ENCODE results near the gene YARS1.

The YARS1 gene

DNA sequence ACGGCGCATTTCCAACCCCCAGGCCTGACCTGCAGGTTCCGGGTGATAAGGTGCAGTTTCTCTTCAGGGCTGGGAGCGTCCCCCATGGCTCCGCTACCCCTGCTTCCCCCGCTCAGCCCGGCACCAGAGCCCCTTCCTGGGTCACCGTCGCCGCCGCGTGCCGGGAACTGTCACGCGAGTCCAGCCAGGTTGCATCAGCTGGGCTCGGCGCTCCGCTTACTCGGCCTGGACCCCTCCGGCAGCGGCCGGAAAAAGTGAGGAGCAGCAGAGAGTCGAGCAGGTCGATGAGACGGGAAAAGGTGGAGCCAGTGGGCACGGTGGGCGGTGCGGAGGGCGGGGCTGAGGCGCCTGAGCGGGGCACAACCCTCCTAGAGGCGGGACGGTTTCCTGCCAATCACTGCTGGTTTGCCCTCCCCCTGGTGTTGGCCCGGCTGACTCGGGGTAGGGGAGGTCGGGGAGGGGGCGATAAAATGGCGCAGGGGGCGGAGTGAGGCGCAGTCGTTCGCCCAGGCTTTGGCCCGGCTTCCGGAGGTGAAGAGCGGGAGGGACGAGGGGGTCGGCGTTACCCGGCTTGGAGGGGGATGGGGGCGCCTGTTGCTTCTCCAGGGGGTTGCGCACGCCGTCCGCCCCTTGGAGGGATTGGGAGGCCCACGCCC lies at the start of gene YARS1, which contains the start of gene S100PBP:
Gene YARS1 (minus strand): TSS at position 200 of the 656 bp plus-strand sequence. CDS start 114 bp downstream, at position 86.
Gene S100PBP (plus strand): TSS at position 495 of the 656 bp plus-strand sequence. CDS start 8,447 bp downstream, outside the sequence.
- ATAC-seq (peak; percentile 94), DNase-seq (ENCODE audit: low spot score in 2 of 2) (peak; percentile 97 to 100)
- Mint-ChIP-seq H3K27ac (peak within 1 kb of the TSS; percentile 99), H3K36me3 (peaks cover 51% of the 10 kb centered on the region), H3K4me1 (peaks cover 42% of the 10 kb centered on the region), H3K4me3 (peak within 1 kb of the TSS; percentile 90), H3K9me3 (no peaks in the 10 kb centered on the region)

DNA sequence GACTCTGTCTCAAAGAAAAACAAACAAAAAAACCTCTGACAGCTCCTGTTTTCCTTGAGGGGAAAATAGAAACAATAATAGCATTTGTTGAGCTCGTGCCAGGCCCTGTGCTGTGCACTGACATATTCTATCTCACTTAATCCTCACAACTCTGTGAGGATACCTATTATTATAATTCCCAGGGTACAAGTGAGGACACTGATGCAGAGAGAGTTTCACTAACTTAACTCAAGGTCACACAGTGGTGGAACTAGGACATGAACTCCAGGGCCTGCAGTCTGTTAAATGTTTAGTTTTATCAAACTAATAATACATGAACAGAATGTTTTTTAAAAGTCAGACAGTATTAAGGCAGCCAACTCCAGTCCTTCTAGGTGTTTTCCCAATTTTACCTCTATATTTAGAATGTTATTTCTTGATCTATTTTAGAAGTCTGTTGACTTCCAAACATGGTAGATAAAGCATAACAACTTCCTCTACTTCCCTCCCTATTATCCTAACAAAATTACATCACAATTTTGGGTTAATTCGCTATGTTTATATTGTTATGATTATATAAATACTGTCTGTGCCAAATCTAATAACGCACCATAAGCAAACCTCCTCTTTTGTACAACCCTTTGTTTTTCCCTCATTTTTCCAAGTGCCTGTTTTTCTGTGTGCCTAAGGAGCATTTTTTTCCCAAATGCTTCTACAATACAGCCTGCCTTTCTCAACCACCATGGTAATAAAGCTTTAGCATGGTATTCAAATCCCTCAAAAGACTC lies 48.7 kb upstream of the YARS1 start:
- Mint-ChIP-seq H3K4me3 (no peak overlapping the region), H3K36me3 (peaks cover 13% of the 10 kb centered on the region), H3K4me1 (peaks cover 13% of the 10 kb centered on the region), H3K27ac (no peak overlapping the region), H3K9me3 (no peaks in the 10 kb centered on the region)
- ATAC-seq (no peak), DNase-seq (ENCODE audit: low spot score in 2 of 2) (no peak)

DNA sequence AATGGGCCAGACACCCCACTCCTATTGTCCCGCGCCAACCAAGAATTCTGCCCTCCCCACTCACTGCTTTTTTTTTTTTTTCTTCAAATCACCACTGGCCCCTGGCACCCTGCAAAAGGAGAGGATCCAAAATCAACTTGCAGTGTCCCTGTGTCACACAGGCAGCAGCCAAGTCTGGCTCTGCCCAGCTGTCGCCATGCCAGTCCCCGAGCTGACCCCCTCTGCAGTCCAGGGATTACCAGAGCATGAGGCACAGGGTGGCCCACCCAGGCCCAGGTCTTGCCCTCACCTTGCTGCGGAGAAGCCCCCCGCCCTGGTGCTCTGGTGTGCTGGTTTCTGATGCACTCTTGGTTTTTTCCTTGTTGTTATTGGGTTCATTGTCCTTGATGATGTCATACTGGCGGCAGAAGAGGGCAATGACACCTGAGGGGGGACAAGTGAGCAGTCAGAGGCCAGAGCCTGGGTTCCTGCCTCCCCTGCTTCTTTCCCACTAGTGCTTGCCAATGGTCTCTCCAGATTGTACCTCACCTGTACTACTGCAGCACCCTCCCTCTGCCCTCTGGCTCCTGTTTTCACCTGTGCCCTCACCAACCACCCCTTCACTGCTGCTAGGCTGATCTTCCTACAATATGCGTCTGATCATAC lies 47.3 kb upstream of the YARS1 start:
- Mint-ChIP-seq H3K4me3 (no peak overlapping the region), H3K36me3 (peaks cover 20% of the 10 kb centered on the region), H3K4me1 (peaks cover 4% of the 10 kb centered on the region), H3K9me3 (no peaks in the 10 kb centered on the region), H3K27ac (peak overlapping the region; percentile 81)
- DNase-seq (ENCODE audit: low spot score in 2 of 2) (no peak), ATAC-seq (no peak)

DNA sequence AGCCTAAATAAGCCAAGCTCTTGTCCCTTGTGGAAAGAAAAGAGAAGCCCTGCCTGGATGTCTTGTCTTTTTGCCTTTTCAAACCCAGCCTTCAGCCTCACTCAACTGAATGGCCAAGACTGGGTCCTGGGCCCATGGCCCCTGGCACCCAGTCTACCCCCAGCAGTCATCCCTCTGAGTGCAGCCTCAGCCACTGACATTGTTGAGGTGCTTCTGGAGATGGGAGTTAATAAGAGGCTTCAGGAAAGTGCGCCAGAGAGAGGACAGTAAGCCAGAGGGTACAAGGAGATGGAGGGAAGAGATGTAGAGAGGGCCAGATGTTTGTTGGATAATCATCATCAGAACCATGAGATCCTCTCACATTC lies 46.7 kb upstream of the YARS1 start:
- Mint-ChIP-seq H3K4me1 (no peaks in the 10 kb centered on the region), H3K9me3 (no peaks in the 10 kb centered on the region), H3K36me3 (peaks cover 20% of the 10 kb centered on the region), H3K27ac (peak overlapping the region; percentile 81), H3K4me3 (no peak overlapping the region)
- DNase-seq (ENCODE audit: low spot score in 2 of 2) = no peak
- no peak for ATAC-seq

DNA sequence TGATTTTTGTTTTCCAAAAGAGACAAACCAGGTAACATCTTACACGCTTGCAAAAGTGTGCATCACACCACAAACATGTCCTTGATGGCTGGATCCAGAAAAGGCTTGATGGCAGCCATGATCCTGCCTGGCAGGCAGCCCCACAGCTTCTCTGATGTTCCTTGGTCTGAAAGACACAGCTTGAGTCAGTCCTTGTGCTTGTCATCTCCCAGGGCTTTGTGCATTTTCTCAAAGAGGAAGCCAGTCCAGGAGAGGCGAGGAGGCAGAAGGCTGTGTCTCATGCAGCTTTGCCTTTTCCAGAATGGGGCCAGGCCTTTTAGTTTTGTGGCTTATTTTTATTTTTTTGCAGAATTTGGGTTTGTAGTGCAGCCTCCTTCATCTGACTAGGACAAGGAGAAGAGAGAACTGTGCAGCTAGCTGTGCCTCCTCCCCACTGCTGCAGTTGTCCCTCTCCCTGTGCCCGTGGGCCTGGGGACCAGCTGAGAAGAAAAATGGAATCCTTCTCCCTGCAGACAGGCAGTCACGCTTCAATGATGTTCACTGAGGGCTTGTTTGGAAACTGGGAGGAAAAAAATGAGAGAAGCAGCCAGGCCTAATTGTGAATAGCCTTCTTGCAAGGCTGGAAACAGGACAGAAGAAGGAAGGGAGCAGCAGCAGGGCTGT lies 46.2 kb upstream of the YARS1 start:
- ATAC-seq = no peak
- Mint-ChIP-seq H3K4me1 (no peaks in the 10 kb centered on the region), H3K9me3 (no peaks in the 10 kb centered on the region), H3K36me3 (peaks cover 20% of the 10 kb centered on the region), H3K4me3 (no peak overlapping the region), H3K27ac (peak overlapping the region; percentile 81)
- no peak for DNase-seq (ENCODE audit: low spot score in 2 of 2)

DNA sequence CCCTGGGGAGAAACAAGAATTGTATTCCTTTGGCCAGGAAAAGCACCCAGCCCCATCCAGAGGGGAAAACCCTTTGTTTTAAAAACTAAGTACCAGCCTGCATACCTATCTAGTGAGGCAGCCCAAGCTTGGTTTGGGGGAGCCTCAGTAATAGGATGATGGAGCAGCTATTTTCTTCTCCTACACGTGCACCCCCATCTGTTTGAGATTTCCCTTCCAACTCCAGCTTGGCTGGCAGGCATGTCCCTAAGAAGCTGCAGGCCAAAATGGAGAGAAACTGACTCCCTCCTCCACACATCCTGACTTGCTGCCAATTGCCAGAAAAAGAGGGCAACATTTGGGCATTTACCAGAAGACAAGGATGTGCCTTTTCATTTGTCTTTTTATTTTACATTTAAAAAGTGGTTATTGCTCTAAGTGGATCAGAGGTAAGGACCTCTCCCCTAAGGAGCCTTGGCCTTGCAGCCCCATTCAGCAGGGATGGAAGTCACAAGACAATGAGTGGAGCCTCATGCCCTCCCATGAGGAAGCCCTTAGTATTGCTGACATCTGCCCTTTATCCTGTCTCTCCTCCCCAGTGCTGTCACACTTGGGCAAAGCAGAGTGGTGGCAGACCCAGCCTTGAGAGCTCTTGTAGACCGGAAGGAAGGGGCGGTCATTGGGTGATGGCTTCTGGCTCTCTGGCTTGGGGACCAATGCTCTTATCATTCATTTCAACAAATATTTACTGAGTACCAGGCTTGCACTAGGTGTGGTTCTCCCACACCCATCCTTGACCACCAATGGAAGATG lies 44.9 kb upstream of the YARS1 start:
- Mint-ChIP-seq H3K4me1 (no peaks in the 10 kb centered on the region), H3K36me3 (peaks cover 31% of the 10 kb centered on the region), H3K9me3 (no peaks in the 10 kb centered on the region), H3K4me3 (no peak overlapping the region), H3K27ac (no peak overlapping the region)
- DNase-seq (ENCODE audit: low spot score in 2 of 2) (no peak), ATAC-seq (no peak)

DNA sequence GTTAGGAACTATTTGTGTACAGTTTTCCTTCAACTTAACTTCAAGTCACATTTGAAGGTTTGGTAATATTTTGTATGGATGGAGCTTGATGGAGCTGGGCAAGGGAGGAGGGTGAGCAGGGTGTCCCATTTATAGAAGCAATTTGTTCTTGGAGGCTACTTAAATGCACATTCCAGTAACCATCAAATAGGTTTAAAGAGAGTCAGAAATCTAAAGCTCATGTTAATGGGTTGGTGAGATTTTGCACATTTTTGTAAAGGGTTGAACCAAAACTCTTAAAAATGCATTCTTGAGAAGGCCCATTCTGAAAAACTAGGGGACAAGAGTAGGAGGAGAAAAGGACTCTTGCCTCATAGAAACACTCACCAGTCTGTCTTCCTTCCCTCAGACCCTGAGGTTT lies 43.4 kb upstream of the YARS1 start:
- Mint-ChIP-seq H3K27ac (no peak overlapping the region), H3K9me3 (no peaks in the 10 kb centered on the region), H3K36me3 (peaks cover 47% of the 10 kb centered on the region), H3K4me1 (no peaks in the 10 kb centered on the region), H3K4me3 (no peak overlapping the region)
- DNase-seq (ENCODE audit: low spot score in 2 of 2) = no peak
- ATAC-seq = no peak

DNA sequence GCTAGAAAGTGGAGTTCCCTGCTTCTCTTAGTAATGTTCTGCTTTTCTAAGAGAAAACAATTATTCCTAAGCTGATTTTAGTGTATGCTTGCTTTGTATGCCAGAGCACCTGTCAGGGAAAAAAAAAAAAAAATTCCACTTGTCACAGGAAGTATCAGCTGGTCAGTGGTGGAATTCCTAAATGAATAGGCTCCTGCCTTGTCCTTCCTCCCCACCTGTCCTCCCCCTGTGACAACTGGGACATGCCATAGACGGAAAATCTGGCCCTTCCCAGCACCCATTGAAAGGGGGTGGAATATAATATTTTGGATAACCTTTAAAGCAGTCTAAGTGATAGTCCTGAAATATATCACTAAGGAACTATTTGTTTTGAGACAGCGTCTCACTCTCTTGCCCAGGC lies 42.8 kb upstream of the YARS1 start:
- H3K4me1 Mint-ChIP-seq = no peaks in the 10 kb centered on the region
- no peak for DNase-seq (ENCODE audit: low spot score in 2 of 2)
- H3K9me3 Mint-ChIP-seq = no peaks in the 10 kb centered on the region
- no peak overlapping the region for H3K27ac Mint-ChIP-seq
- no peak for ATAC-seq
- H3K36me3 Mint-ChIP-seq = peaks cover 53% of the 10 kb centered on the region
- no peak overlapping the region for H3K4me3 Mint-ChIP-seq

DNA sequence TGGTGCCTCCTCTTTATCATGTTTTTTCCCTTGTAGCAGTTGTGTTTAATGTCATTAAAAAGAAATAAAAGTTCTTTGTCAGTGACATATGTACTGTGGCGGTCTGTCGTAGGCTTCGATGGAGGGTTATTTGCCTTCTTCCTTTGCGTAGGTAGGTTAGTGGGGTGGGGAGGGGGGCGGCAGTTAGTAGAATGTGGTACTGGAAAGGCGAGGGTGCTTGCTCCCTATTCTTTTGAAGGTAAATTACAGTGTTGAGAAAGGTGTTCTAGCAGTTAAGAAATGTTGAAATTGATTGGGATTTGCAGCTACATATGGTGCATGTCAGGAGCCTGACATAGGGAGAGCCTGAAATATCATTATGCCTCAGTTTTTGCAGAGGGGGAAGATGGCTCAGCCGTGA lies 41.6 kb upstream of the YARS1 start:
- Mint-ChIP-seq H3K4me3 (no peak overlapping the region), H3K27ac (no peak overlapping the region), H3K9me3 (no peaks in the 10 kb centered on the region), H3K36me3 (peaks cover 64% of the 10 kb centered on the region), H3K4me1 (no peaks in the 10 kb centered on the region)
- DNase-seq (ENCODE audit: low spot score in 2 of 2) (no peak), ATAC-seq (no peak)

DNA sequence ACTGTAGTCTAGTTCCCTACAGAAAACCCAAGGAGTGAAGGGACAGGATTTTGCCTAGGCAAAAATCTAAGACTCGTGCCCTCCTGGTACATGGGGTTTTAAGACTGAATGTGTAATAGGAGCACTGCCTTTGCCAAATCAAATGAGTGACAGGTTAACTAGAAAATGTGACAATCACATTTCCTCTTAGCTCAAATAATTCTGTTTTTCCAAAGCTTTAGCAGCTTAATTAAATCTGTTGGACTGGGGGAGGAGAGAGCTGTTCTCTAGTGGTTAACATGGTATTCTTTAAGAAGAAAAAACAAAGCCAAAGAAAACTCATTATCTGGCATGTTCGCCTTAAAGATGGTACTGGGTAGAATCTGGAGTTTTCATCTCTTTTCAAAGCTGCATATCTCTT lies 41.0 kb upstream of the YARS1 start:
- Mint-ChIP-seq H3K9me3 (no peaks in the 10 kb centered on the region), H3K4me1 (no peaks in the 10 kb centered on the region), H3K27ac (no peak overlapping the region), H3K4me3 (no peak overlapping the region), H3K36me3 (peaks cover 71% of the 10 kb centered on the region)
- DNase-seq (ENCODE audit: low spot score in 2 of 2) = no peak
- ATAC-seq = no peak

DNA sequence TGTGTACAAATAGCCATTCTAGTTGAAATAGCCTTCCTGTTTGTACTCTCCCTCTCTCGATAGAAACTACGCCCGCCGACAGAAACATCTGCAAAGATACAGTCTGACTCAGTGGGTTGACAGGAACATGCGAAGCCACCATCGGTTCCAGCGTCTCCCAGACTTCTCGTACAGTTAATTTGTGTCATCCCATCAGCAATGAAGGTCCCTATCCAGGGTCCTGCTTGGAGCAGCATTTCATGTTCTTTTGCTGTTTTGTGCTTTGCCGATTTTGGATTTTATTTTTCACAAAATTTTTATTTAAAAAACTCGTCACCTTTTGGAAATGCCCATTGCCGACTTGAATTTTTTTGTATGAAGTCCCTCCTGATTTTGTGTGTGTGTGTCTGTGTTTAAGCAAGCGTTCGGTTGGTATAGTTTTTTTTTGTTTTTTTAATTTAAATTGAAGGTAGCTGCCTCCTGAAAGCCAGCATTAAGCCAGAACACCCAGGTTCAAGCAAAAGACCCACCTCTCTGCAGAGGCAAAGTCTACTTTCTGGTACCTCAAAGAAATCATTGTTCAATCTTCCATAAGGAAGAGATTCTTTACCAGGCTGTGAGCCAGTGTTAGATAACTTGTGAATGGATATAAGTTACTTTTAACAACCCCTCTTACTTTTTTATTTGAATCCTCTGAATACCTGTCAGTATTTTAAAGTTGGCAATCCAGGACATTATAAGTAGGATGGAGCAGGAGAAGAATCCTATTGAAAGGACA lies 38.9 kb upstream of the YARS1 start:
- Mint-ChIP-seq H3K4me3 (no peak overlapping the region), H3K27ac (no peak overlapping the region), H3K9me3 (no peaks in the 10 kb centered on the region), H3K4me1 (no peaks in the 10 kb centered on the region), H3K36me3 (peaks cover 65% of the 10 kb centered on the region)
- DNase-seq (ENCODE audit: low spot score in 2 of 2) (no peak), ATAC-seq (no peak)

DNA sequence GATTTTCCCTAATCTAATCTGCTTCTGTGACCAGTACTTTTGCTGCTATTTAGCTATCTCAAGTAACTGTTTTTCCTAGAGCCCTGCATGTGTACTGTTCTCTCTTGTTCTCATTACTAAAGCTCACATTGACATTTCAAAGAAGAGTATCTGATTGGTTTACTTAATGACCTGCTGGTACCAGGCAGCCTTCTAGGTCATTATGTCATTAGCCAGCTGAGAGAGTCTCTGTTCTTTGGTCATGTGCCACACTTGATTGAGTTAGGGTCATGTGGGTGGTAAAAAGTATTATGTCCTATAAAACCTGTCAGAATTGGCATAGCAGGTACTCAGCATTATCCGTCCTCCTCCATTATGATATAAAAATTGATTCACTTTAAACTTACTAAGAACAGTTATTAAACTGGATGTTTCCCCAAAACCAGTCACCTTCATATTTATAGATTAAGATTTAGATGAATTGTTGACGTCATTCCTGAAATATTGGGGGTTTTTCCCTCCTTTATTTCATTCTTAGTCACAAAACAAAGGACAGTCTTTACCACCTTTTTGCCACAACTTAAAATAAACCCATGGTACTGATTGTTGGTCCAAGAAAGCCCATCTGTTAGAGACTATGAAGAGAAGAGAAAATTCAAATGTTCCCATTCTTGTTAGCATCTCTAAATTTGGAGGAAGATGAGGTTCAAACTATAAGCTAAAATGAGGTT lies 31.4 kb upstream of the YARS1 start:
- Mint-ChIP-seq H3K4me1 (peaks cover 8% of the 10 kb centered on the region), H3K9me3 (no peaks in the 10 kb centered on the region), H3K27ac (no peak overlapping the region), H3K36me3 (peaks cover 39% of the 10 kb centered on the region), H3K4me3 (no peak overlapping the region)
- ATAC-seq (no peak), DNase-seq (ENCODE audit: low spot score in 2 of 2) (no peak)

DNA sequence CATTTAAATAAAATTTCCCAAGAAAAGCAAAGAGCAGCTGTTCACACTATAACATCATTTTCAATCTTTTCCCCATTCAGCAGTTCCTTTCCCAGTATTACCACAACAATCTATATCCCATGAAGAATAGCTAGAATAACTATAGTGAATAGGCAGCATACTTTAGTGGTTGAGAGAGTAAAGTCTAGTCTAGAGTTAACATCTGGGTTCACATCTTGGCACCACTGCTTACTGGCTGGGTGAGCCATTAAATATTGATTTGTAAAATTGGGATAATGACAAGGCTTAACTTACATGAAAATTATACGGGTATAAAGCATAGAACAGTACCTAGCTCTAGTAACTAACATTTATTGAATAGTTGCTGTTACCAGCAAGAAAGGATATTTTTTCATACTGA lies 14.7 kb upstream of the YARS1 start:
- Mint-ChIP-seq H3K4me1 (peaks cover 21% of the 10 kb centered on the region), H3K4me3 (no peak overlapping the region), H3K27ac (peak overlapping the region; percentile 69), H3K36me3 (peaks cover 98% of the 10 kb centered on the region), H3K9me3 (no peaks in the 10 kb centered on the region)
- DNase-seq (ENCODE audit: low spot score in 2 of 2) = no peak
- no peak for ATAC-seq
